OCI-LY3 (cell line): ENCODE data around the gene HNRNPUL1.

ENCODE experiments used
- H2AFZ ChIP-seq: fragments of 200-600, 300-600 bp; shearing (Covaris generic); 2 replicates; pipeline ENCODE4 v1.6.0; 2014; ENCODE audit warnings: antibody characterized with exemption, low read depth, low read length
- H3K27ac ChIP-seq: fragments of 200-600, 300-600 bp; sonication (generic); 2 replicates; pipeline ENCODE4 v1.5.1; 2014; ENCODE audit warnings: mild to moderate bottlenecking, low read length, moderate library complexity, mixed read lengths
- H3K27me3 ChIP-seq: fragments of 200-600, 300-600 bp; sonication (generic); 2 replicates; pipeline ENCODE4 v1.6.1; 2014; ENCODE audit warnings: low read depth, low read length, mixed read lengths
- H3K36me3 ChIP-seq: fragments of 200-600, 300-600 bp; sonication (generic); replicated peaks from 2 replicates; pipeline ENCODE3; 2014; ENCODE audit warnings: low read depth, low read length, mixed read lengths
- H3K4me1 ChIP-seq: fragments of 300-600, 200-600 bp; sonication (generic); 2 replicates; pipeline ENCODE4 v1.6.1; 2014; ENCODE audit warnings: low read length, mixed read lengths
- H3K4me2 ChIP-seq: fragments of 200-600, 300-600 bp; sonication (generic); 2 replicates; pipeline ENCODE4 v1.6.1; 2014; ENCODE audit warnings: low read length, mixed read lengths
- H3K4me3 ChIP-seq: fragments of 300-600, 200-600 bp; sonication (generic); 2 replicates; pipeline ENCODE4 v1.5.1; 2014; ENCODE audit warnings: antibody characterized with exemption, mild to moderate bottlenecking, low read length, moderate library complexity
- H3K79me2 ChIP-seq: fragments of 300-600, 200-600 bp; shearing (Covaris generic); 2 replicates; pipeline ENCODE4 v1.6.1; 2014; ENCODE audit warnings: mild to moderate bottlenecking, low read length, mixed read lengths
- H3K9ac ChIP-seq: fragments of 300-600, 200-600 bp; shearing (Covaris generic); 2 replicates; pipeline ENCODE4 v1.6.0; 2014; ENCODE audit warnings: mild to moderate bottlenecking, low read length, moderate library complexity
- H3K9me3 ChIP-seq: fragments of 200-600, 300-600 bp; shearing (Covaris generic); 2 replicates; pipeline ENCODE4 v1.6.1; 2014; ENCODE audit warnings: low read length, mixed read lengths; ENCODE audit not compliant: insufficient read depth
- H4K20me1 ChIP-seq: fragments of 200-600, 300-600 bp; sonication (generic); 2 replicates; pipeline ENCODE4 v1.6.1; 2016; ENCODE audit warnings: low read length, mixed read lengths; ENCODE audit not compliant: insufficient read depth
- EZH2phosphoT487 ChIP-seq: fragments of 200-600 bp; shearing (Covaris generic); IDR thresholded peaks from 2 replicates; pipeline ENCODE4 v1.6.1; 2018; ENCODE audit warnings: antibody characterized with exemption, mixed run types, low read depth
- TF ChIP-seq, protein P1 (sequence below): fragments of 200-600, 300-600 bp; sonication (generic); IDR thresholded peaks from 2 replicates; pipeline ENCODE4 v1.5.1; 2014; ENCODE audit warnings: antibody characterized with exemption, low read length, low read depth

The HNRNPUL1 gene

GRCh38 chr19:41269055-41269454 lies 4.9 kb downstream of the HNRNPUL1 start:
- peaks cover 72% of the 10 kb centered on the region for H3K36me3 ChIP-seq
- H3K4me1 ChIP-seq, result peaks cover 10% of the 10 kb centered on the region
- peaks cover 84% of the 10 kb centered on the region for H3K79me2 ChIP-seq
- no peak overlapping the region for H3K9ac ChIP-seq
- peaks cover 21% of the 10 kb centered on the region for H4K20me1 ChIP-seq
- no peak overlapping the region for H3K4me3 ChIP-seq
- no peak overlapping the region for H3K4me2 ChIP-seq
- no peak overlapping the region for H3K27ac ChIP-seq
- no peak overlapping the region for H2AFZ ChIP-seq
- H3K27me3 ChIP-seq, result no peaks in the 10 kb centered on the region
- H3K9me3 ChIP-seq, result no peaks in the 10 kb centered on the region
- TF ChIP-seq, protein P1, sequence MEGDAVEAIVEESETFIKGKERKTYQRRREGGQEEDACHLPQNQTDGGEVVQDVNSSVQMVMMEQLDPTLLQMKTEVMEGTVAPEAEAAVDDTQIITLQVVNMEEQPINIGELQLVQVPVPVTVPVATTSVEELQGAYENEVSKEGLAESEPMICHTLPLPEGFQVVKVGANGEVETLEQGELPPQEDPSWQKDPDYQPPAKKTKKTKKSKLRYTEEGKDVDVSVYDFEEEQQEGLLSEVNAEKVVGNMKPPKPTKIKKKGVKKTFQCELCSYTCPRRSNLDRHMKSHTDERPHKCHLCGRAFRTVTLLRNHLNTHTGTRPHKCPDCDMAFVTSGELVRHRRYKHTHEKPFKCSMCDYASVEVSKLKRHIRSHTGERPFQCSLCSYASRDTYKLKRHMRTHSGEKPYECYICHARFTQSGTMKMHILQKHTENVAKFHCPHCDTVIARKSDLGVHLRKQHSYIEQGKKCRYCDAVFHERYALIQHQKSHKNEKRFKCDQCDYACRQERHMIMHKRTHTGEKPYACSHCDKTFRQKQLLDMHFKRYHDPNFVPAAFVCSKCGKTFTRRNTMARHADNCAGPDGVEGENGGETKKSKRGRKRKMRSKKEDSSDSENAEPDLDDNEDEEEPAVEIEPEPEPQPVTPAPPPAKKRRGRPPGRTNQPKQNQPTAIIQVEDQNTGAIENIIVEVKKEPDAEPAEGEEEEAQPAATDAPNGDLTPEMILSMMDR, result no peak
- no peak for TF ChIP-seq EZH2phosphoT487

DNA sequence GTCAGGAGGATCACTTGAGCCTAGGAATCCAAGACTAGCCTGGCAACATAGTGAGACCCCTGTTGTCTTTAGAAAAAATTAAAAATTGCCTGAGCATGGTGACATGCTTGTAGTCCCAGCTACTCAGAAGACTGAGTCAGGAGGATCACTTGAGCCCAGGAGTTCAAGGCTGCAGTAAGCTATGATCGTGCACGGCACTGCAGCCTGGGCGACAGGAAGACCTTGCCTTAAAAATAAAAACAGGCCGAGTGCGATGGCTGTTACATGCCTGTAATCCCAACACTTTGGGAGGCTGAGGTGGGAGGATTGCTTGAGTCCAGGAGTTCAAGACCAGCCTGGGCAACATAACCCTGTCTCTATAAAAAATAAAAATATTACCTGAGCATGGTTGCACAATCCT lies 5.4 kb downstream of the HNRNPUL1 start:
- Histone ChIP-seq H3K9me3 (no peaks in the 10 kb centered on the region), H2AFZ (no peak overlapping the region), H3K4me2 (no peak overlapping the region), H3K4me3 (no peak overlapping the region), H3K79me2 (peaks cover 84% of the 10 kb centered on the region), H3K36me3 (peaks cover 77% of the 10 kb centered on the region), H3K9ac (no peak overlapping the region), H4K20me1 (peaks cover 21% of the 10 kb centered on the region), H3K27ac (no peak overlapping the region), H3K4me1 (peaks cover 10% of the 10 kb centered on the region), H3K27me3 (no peaks in the 10 kb centered on the region)
- no peak for TF ChIP-seq EZH2phosphoT487
- TF ChIP-seq, protein P1, result no peak

GRCh38 chr19:41273076-41273475 lies 8.9 kb downstream of the HNRNPUL1 start:
- no peaks in the 10 kb centered on the region for H3K4me1 ChIP-seq
- no peaks in the 10 kb centered on the region for H3K9me3 ChIP-seq
- TF ChIP-seq, protein P1, result no peak
- TF ChIP-seq EZH2phosphoT487, result no peak
- H3K4me3 ChIP-seq, result no peak overlapping the region
- no peak overlapping the region for H3K27ac ChIP-seq
- peaks cover 49% of the 10 kb centered on the region for H3K79me2 ChIP-seq
- H3K9ac ChIP-seq, result no peak overlapping the region
- peaks cover 82% of the 10 kb centered on the region for H3K36me3 ChIP-seq
- H3K27me3 ChIP-seq, result no peaks in the 10 kb centered on the region
- H4K20me1 ChIP-seq, result peaks cover 3% of the 10 kb centered on the region; the same call in 1 of the 2 replicates
- no peak overlapping the region for H3K4me2 ChIP-seq
- no peak overlapping the region for H2AFZ ChIP-seq

DNA sequence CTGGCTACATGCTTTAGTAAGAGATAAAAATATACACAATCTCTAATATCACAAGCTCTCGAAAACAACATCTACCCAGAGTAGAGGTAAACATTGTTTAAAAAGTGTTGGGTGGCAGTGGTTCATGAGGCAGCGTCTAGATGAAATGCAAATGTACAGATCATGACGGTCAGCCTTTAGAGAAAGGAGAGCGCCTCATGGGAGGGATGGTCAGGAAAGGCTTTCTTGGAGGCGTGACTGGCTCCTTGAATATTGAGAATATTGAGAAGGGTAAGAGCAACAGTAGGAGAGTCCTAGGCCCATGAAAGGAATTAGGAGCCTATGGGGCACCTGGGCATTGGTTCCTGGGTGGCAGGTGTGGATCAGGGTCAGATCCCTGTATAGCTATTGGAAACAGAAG lies 10.6 kb downstream of the HNRNPUL1 start:
- Histone ChIP-seq H3K27ac (no peak overlapping the region), H3K9me3 (no peaks in the 10 kb centered on the region), H4K20me1 (no peaks in the 10 kb centered on the region; the same call in 1 of the 2 replicates), H3K9ac (no peak overlapping the region), H3K79me2 (peaks cover 33% of the 10 kb centered on the region), H2AFZ (no peak overlapping the region), H3K4me1 (no peaks in the 10 kb centered on the region), H3K4me3 (no peak overlapping the region), H3K36me3 (peaks cover 83% of the 10 kb centered on the region), H3K4me2 (no peak overlapping the region), H3K27me3 (no peaks in the 10 kb centered on the region)
- TF ChIP-seq EZH2phosphoT487, result no peak
- TF ChIP-seq, protein P1, result no peak
